ENCODE results near the gene NT5DC1.

DNA sequence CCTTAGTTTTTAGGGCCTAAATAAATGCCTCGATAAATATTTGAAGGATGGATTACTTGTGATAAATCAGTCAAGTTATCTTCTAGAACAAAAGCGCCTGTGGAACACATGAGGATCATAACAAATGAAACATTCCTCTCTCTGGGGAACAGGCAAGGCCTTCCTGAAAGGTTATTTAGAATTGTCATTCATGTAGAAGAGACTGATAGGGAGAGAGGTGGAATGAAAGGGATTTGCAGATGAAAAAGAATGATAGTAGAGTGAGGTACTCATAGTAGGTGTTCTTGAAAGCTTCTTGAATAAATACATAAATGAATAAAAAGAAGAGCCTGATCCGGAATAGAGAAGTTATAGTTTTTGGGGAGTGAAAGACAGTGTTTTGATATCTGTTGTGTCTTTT lies 122.7 kb downstream of the NT5DC1 start:
- no peak for TF ChIP-seq EP300 (IDR thresholded peaks at IDR 0.05)
- TF ChIP-seq, protein P1, sequence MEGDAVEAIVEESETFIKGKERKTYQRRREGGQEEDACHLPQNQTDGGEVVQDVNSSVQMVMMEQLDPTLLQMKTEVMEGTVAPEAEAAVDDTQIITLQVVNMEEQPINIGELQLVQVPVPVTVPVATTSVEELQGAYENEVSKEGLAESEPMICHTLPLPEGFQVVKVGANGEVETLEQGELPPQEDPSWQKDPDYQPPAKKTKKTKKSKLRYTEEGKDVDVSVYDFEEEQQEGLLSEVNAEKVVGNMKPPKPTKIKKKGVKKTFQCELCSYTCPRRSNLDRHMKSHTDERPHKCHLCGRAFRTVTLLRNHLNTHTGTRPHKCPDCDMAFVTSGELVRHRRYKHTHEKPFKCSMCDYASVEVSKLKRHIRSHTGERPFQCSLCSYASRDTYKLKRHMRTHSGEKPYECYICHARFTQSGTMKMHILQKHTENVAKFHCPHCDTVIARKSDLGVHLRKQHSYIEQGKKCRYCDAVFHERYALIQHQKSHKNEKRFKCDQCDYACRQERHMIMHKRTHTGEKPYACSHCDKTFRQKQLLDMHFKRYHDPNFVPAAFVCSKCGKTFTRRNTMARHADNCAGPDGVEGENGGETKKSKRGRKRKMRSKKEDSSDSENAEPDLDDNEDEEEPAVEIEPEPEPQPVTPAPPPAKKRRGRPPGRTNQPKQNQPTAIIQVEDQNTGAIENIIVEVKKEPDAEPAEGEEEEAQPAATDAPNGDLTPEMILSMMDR (IDR thresholded peaks at IDR 0.05) = no peak
- TF ChIP-seq POLR2A (IDR thresholded peaks at IDR 0.05) = no peak
